NCI-H2081 treated with DMSO at 0.1 percent for 48 hours (cell line): ENCODE results near the gene OCA2.

Source experiments
- DNase-seq: peaks from one replicate; lab custom pipeline; 2025; lab: John Stamatoyannopoulos, UW

The OCA2 gene

DNA sequence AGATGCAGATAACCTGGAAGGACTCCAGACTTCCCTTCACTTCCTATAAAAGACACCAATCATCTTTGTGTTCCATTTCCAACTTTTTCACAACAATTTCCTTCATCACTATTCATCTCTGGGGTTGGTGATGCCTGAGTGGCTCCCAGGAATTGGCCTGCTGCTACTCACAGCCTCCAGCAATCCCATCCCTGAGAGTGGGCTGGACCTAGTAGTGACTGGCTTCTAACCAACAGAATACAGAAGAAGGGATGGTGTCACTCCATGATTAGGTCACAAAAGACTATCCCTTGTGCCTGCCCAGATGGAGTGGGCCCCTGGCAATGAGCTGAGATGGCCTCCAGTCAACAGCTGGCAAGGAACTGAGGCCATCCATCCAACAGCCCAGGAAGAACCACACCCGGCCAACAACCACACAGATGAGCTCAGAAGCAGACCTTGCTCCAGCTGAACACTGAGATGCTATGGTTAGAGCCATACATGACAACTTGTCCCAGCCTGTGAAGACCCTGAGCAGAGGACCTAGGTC lies 20.9 kb downstream of the OCA2 start:
- DNase-seq = no peak

DNA sequence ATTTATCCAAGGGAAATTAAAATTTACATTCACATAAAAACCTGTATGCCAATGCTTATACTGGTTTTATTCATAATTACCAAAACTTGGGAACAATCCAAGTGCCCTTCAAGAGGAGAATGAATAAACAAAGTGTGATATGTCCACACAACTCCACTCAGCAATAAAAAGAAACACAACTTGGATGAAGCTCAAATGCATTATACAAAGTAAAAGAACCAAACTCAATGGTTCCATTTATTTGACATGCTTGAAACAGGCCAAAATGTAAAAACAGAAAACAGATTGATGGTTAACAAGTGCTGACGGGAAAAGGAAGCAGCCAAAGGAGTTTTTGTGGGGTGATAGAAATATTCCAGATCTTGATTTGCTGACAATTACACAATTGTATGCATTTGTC lies 23.5 kb downstream of the OCA2 start:
- DNase-seq = peak; percentile 36

DNA sequence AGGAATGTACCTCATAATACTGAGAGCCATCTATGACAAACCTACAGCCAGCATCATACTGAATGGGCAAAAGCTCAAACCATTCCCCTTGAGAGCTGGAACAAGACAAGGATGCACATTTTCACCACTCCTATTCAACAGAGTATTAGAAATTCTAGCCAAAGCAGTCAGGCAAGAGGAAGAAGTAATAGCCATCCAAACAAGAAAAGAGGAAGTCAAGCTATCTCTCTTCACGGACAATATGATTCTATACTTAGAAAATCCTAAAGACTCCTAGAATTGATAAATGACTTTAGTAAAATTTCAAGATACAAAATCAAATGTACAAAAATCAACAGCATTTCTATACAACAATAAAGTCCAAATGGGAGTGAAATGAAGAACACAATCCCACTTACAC lies 30.2 kb downstream of the OCA2 start:
- no peak for DNase-seq

DNA sequence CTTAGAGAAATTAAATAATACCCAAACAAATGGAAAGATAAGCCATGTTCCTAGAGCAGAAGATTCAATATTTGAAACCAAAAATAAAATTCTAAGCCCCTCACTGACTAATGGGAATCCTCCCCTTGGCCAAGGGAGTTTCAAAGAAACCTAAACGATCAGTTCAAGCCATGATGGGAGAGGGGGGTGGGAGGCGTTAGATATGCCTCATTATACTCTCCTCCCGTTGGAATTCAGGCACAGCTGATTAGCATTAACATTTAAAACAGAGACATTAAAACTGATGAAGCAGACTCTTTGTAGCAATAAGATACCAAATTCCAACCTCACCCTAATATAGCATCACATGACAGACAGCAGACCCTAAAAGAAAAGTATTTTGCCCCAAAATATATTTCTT lies 32.9 kb downstream of the OCA2 start:
- DNase-seq = no peak

DNA sequence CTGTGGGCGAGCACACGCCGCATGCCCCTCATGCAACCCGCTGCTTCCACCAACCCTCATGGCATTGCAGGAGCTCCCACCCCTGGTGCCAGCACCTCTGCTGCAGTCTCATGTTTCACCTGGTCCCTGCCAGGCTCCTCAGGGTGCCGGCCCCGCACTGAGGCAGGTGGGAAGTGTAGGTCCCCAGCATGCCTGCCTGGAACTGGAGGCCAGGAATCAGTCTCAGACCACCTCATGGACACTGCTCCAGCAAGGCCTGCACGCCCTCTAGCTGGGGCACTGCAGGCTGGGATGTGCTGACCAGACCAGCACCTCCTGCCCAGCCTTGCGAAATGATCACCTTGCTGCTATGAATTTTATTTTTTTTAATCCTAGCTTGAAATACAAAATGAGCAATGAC lies 39.1 kb downstream of the OCA2 start:
- no peak for DNase-seq

DNA sequence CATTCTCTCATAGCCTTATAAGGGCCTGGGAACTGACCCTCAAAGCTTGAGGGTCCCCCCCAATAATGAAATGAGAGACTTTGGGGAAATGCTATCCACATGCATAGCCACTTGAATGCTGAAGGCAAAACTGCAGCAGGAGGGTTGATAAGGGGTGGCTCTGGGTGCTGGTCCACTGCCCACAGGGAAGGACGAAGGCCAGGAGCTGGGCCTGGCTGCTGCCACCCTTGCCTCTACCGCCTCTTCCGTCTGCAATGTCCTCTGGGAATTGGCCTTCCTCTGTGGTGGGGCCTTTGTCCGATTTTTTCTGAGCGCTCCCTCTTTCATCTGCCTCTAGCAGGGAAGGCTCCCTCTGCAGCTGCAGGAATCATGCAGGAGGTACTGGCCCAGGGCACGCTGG lies 41.0 kb downstream of the OCA2 start:
- DNase-seq = no peak

DNA sequence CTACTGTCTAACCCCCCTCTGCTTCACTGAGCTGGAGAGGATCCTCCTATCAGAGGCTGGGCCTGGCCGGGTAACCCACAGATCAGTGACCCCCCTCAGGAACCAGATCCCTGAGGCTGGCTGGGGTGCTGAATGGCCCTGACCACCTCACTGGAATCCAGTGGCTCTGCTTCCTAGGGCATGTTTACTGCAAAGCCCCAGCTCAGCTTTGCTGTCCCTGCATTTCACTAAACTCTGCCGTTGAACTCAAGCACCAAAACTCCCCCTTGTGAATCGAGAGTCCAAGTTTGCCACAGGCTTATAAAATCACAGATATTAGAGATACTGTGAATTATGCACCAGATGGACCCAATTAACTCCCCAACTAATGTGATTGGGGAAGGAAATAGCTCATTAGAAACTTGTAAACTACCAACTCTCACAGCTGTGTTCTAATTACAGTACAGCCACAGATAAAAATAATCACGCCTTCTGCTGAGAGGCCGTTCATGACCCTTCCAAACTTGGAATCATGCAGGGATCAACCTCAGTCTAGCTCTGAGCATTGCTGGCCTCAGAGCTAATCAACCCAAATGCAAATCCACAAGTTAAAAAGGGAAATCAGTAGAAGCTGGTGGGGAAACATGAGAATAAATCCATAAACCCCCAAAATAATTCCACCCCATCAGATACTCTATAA lies 47.0 kb downstream of the OCA2 start:
- DNase-seq = no peak

DNA sequence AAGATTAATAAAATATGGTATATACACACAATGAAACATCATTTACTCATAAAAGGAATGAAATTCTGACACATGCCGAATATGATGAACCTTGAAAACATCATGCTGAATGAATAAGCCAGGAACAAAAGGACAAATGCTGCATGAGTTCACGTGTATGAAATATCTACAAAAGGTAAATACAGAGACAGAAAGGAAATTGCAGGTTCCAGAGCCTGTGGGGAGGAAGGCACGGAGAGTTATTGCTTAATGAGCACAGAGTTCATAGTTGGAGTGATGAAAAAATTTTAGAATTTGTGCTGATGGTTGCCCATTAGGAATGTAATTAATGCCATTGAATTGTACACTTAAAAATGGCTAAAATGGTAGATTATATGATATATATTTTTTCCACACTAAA lies 49.5 kb downstream of the OCA2 start:
- DNase-seq = no peak

DNA sequence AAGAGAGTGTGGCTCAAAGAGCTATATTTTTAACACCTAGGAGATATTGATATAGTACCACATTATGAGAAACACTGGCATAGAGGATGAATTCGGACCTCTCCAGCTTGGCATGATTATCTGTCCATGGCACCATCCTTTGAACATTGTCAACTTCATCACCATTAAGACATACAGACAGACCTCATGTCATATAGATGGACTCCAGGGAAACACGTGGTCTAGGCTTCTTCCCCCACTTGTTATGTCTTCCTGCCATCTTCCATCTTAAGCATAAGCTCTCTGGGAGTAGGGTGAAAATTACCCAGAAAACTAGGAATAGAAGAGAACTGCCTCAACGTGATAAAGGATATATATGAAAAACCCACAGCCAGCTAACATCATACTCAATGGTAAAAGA lies 51.8 kb downstream of the OCA2 start:
- no peak for DNase-seq

DNA sequence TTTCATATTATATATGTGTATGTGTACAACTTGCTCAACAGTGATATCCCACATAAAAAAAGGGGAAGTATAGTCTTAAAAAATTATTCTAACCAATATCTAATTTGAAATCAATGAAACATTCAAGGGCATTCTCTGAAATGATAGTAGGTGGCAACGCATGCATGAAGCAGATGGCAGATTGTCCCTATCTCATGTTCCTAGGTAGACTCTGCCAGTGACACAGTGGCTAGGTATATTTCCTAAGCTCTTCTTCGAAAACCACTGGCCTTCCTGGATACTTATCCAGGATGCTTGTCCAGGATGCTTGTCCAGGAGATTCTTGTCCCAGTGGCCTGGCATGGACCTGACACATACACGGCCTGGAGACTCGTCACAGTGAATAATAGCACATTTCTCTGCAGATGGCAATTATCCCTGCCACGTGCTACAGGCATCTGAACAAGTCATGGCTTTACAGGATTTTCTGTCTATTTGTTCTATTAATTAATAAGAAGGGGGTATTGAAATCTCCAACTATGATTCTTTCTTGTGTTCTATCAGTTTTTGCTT lies 54.9 kb downstream of the OCA2 start:
- no peak for DNase-seq

DNA sequence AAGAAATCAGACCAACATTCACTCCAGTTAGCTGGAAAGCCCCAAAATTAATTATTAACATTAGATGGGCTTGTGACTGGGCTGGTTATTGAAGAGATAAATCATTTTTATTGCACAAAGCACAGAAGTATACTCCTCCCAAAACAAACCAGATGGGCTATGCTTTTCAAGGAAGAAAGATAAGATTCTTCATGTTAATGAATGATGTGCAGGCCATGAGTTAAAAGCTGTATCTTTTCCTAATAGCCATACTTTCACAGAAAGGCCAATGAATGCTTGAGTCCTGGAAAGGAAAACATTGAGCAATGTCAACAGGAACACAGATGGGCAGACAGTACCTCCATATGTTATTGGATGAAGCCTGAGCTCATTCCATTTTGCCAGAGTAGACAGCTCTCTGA lies 55.4 kb downstream of the OCA2 start:
- DNase-seq = no peak

DNA sequence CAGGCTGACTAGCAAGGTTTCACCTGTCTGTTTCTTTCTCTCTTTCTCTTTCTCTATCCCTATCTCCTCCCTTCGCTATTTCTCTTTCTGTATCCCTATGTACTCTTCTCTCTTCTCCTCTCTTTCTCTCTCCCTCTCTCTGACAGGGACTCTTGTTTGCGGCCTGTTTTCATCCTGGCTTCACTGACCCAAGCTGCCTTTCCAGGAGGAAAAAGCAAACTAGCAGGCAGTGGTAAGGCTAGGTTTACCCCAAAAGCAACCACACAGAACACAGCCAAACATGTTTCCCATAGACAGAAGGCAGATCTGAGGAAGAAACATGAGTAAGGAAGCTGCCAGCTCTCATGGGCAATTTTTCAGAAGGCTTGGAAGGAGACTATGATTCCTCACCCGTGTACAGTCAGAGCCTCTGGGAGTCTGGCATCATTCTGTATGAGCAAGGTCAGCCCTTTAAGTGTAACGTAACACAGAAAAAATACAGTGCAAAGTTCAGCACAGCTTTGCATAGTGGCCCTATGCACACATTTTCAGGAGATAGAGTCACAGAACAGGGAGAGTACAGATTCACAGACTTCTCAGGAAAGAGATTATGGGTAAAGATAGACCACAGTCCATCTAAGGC lies 61.0 kb downstream of the OCA2 start:
- DNase-seq = no peak

DNA sequence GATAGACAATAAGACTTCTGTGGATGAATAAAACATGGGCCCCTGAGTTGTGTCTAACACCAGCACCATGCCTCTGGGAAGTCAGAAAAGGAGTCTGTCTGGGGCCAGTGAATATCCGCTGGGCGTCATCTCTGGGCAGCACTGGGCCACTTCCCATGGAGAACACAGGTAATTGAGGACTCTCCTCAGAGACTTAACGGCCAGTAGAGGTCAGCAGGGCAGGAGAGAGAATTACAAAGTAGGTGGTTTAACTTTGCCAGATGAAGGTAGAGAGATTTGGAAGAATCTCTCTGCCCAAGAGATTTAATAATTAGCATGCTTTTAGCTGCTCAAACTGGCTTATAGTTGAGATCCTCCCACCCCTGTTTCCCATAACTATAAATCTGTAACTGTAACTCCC lies 65.7 kb downstream of the OCA2 start:
- DNase-seq = no peak

DNA sequence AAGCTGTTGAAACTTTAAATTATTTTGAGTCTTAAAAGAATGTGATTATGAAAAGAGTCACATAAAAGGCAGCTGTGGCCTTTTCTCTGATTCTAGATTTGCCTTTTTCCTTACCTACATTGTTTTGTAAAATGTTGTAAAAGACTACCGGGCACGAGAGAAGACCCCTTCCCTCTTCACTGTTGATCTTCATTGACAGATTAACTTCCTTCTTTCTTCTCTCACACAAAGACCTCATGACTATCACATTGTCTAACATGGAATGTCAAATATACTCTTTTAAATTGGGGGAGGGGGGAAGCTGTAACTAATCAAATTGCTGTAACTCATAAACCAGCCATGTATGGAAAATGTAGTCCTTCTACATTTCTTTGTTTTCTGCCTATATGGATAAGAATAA lies 68.3 kb downstream of the OCA2 start:
- DNase-seq = no peak

DNA sequence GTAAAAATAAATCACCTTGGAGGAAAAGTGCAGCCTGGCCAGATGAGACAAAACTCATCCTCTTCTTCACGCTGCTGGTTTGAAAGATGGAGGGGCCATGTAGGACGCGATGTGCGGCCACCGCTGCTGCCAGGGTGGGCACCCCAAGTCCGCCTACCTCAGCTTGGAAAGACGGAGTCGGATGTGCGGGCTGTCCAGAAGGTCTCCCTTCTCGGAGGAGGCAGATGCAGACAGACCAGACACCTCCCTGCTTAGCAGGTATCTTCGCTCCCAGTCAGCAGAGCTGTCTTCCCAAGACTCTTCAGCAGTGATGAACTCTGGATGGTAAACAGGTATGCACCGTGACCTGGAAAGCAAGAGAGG lies 71.4 kb downstream of the OCA2 start:
- DNase-seq = no peak

DNA sequence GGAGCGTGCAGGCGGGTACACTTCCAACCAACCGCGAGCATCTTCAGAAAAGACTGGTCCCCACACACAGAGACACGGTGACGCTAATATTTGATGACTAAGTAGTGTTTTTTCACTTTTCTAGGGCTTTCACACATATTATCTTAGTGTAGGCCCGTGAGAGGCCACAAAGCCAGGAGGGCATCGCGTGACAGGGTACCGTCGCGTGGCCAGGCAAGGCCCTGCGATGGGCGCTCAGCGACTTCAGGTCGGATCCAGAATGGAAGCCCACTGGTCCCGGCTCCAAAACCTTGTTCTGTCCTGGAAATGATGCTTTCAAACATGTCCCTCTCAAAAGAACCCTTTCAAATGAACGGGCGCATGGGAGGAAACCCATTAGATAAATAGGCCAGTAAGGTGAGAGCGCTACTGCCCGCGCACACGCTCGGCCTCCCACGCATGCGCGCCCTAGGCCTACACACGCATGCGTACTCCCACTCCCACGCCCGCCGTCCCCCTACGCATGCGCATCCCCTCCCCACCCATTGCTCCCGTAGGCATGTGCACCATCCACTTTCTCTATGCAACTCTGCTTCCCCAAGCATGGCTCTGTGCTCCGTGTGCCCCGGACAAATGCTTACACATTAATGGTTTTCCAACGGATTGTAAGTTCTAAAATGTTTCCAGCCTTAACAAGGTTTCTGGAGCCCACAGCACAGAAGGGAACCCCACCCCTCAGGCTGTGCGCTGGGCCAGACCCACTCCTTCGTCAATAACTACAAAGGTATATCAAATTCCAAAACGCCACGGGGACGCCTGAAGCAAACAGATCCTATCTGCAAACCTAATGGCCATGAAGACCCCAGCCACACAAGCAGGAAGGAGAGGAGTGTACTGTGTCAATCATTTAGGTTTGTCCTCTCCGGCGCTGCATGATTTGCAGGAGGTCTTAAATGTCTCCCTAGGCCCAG lies 72.1 kb downstream of the OCA2 start:
- DNase-seq = no peak

DNA sequence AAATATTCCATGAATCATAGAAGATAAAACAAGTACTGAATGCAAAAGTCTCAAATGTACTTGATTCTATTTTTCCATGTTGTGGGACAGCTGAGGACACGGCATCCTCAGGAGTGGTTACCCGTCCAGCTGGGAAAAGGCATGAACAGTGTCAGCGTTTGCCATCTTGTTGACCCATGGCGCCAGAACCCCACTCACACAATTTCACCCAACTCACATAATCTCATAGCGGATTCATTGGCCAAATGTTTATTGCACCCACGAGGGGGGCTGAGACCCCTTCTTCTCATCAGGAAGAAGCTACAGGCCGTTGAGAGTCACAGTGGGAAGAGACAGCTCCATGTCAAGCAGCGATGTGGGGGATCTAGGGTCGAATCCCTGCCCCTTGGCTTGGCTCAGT lies 72.9 kb downstream of the OCA2 start:
- DNase-seq = no peak

DNA sequence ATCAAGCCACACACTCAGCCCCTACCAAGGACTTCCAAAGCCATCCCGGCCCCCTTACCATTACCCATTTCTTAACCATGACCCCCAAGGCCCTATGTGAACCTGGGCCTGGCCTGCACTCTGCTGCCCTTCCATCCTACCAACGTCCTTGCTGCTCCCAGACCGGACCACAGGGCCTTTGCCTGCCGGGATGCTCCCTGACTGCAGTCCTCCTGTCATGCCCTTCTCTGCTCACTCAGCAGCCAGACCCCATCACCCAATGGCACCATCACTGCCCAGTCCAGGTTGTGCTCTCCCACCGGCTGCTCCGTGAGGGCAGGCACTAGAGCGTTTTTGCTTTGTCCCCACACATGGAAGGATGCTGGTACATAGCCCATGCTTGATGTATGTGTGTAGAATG lies 73.7 kb downstream of the OCA2 start:
- DNase-seq = no peak

DNA sequence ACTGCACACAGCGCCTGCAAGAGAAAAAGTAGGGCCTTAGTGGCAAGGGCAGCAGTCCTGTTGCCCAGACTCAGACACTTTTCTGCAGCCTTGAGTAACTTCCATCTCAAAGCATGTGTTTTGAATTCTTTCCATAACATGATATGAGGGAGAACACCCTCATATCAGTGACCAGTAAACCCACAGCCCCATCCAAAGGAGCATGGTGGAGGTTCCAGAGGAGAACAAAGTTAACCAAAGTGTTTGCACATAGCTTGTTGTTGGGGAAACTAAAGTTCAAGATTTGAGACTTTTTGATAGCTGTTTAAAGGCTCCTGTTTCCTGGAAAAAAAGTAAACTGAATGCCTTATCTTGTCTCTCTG lies 74.2 kb downstream of the OCA2 start:
- DNase-seq = no peak

DNA sequence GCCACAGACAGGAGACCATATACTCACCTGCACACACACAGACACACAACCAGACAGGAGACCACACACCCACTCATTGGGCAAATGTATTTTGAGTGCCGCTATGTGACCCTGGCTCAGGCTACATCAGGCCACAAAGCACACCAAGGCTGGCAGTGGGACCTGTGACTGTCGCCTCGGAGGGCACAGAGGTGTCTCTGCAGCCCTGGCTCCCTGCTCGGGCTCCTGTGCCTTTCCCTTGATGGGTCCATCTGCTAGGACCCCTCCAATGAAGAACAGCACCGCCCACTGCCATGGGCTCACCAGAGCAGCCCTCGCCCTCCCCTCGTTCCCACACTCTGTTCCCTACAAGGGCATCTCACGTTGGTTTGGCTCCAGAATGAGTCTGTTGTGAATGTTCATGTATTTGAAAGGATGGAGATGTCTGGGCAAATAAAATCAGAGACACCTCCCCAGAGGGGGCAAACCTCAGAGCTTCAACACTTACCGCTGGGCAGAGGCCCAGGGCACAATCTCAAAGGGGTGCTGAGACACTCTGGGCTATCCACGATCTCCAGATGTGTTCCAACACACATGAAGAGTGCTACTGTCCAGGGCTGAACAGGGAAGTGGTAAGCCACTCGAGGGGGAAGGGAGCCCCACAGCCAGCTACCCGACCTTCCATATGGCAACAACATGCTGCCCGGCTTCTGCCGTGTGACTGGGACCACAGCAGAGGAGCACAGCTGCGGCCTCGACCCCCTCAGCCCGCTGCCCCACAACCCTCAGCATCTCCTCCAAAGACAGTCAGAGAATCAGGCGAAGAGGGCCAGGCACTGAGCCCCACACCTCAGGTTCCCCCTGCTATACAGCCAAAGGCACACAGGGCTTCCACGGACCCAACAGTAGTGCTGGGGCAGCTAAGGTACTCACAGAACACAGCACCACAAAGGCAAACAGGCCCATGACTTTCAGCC lies 74.9 kb downstream of the OCA2 start:
- no peak for DNase-seq

DNA sequence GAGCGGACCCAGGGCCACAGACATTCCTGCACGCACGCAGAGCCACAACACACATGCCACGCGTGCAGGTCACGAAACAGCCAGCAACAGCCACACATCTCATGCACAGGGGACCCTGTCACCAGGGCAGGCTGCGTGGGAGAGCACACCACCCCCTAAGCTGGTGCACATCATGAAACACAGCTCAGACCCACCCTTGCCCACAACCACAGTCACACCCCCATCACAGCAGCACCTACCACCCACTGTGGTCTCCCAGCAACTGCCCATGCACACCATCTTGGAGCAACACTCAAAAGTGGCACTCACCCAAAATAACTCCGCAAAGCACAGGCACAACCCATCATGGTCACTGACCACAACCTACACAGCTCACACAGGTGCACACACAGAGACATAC lies 75.7 kb downstream of the OCA2 start:
- DNase-seq = no peak

DNA sequence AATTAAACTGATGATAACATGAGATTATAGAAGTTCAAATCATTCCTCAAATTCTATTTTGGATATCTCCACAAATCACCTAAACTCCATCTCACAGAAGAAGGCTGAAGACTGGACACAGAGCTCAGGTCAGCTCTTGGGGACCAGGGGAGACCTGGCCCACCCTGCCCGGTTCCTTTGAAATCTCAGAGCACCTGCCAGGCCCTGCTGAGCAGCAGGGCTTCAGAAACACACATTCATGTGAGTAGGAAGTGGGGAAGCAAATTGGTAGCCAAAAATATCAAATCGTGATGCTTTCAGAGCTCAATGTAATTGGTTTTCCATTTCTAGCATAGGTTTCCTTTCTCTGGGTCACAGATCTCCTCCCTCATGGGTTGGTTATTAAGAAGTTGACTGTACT lies 76.2 kb downstream of the OCA2 start:
- no peak for DNase-seq
